Ovary (tissue), 9 donors: ENCODE data around the gene TEKT3. TPM values are rescaled to one million over a fixed set of nuclear protein-coding genes. Genes with fewer than 3 reads are reported as not detected.

Source experiments
- DNase-seq, 5 donors: peaks; one replicate each; pipeline ENCODE4 v3.0.0-alpha.2; 2019 to 2020
- H3K27ac ChIP-seq, 2 donors: fragments of 200-600 bp; one replicate each; pipeline versions ENCODE4 v1.5.1 to v1.8.0; 2019 to 2022
- H3K27me3 ChIP-seq: fragments of 200-600 bp; one replicate; pipeline ENCODE4 v1.8.0; 2022
- H3K36me3 ChIP-seq: fragments of 200-600 bp; sonication (generic); one replicate; pipeline ENCODE4 v1.5.1; 2019
- H3K4me1 ChIP-seq: one replicate; pipeline ENCODE4 v1.8.1; 2013; ENCODE audit warnings: mild to moderate bottlenecking, moderate library complexity; ENCODE audit not compliant: insufficient read depth
- H3K4me3 ChIP-seq: fragments of 200-600 bp; sonication (generic); one replicate; pipeline ENCODE4 v1.5.1; 2017
- H3K9me3 ChIP-seq, 2 donors: fragments of 200-600 bp in 1 of 2; sonication (generic) in 1 of 2; one replicate each; pipeline versions ENCODE4 v1.5.1 to v1.8.1; 2013 to 2019; ENCODE audit warnings: mild to moderate bottlenecking in 1 of 2, moderate library complexity in 1 of 2
- CTCF ChIP-seq, 3 donors: fragments of 450-650 bp in 2 of 3; fragments of 200-600 bp in 1 of 3; IDR thresholded peaks; one replicate each; pipeline versions ENCODE4 v1.5.1 to v1.8.0; 2016 to 2022; ENCODE audit warnings: antibody characterized with exemption in 3 of 3, mild to moderate bottlenecking in 1 of 3
- EP300 ChIP-seq: sonication (generic); formaldehyde crosslinking; IDR thresholded peaks from one replicate; pipeline ENCODE4 v1.6.1; 2017; ENCODE audit warnings: antibody characterized with exemption
- POLR2A ChIP-seq: fragments of 450-650 bp; IDR thresholded peaks from one replicate; pipeline ENCODE4 v1.6.1; 2017; ENCODE audit warnings: antibody characterized with exemption, mild to moderate bottlenecking, moderate library complexity
- WGBS, 3 donors: extraction: QIAGEN DNeasy Blood & Tissue Kit in 1 of 3; methylation state at CpG; one replicate each; pipeline versions ENCODE4 v1.1.5 to v1.1.7; 2013 to 2017; 5-methylcytosine and 5-hydroxymethylcytosine counted together
- intact Hi-C, 4 donors: fragments of 100-400 bp; cut with DNase I; formaldehyde crosslinking; loops; one replicate each; pipeline versions ENCODE4 v1.11.0 to v1.15.1; 2022 to 2023
- polyA plus RNA-seq, 2 donors: library from polyadenylated mRNA; stranded (reverse); fragments of 200-250 nt in 1 of 2; fragments of 350-450 nt in 1 of 2; fragmentation: Illumina TruSeq in 1 of 2; extraction: RNeasy Lipid Tissue Mini Kit (QIAGEN cat#74804) in 1 of 2; gene quantifications; one replicate each; pipeline ENCODE4 v1.2.3, GENCODE V29; 2013 to 2014
- total RNA-seq, 7 donors: library from RNA; depleted of rRNA in 2 of 7; stranded (reverse); fragments of >200 nt in 2 of 7; fragmentation: NEBNext Ultra II Directional in 3 of 7; extraction: Animal tissue kit (Norgen Biotek cat#: 25700) in 3 of 7; gene quantifications; one replicate each; pipeline versions ENCODE4 v1.1.0 to v1.2.4, GENCODE V29; 2016 to 2023
- donor health status: DM: no; HTN: no; CAD: no; lungs with moderate emphysema.
- donor health status: DM: no; HTN: no; CAD: no.
- donor health status: Bipolar disorder and iron deficiency.
- donor health status: DM: yes; HTN: yes; CAD: no.
- donor health status: DM: no; HTN: no; CAD: no.
- donor health status: DM: yes; HTN: yes; CAD: no.

The TEKT3 gene
- total and polyA plus RNA-seq, 9 donors: 0.72 to 4.0 (median 1.6) TPM

- no peak for DNase-seq
- H3K27ac ChIP-seq: no peak overlapping the region
- H3K36me3 ChIP-seq: no peaks in the 10 kb centered on the region
- WGBS, 3 donors: 55 to 71% (median 58%) methylated on average over 4 of the region's 4 CpGs
- TF ChIP-seq CTCF (IDR thresholded peaks at IDR 0.05) (no peak), POLR2A (no peak), EP300 (no peak)
- H3K9me3 ChIP-seq: no peaks in the 10 kb centered on the region
- intact Hi-C loops: loop anchor here in 1 of 4 donors (5.0 kb wide), 1 partner anchor 76 kb away; the partner anchor contains the start of gene PMP22
- H3K4me1 ChIP-seq: peaks cover 2% of the 10 kb centered on the region
- no peaks in the 10 kb centered on the region for H3K27me3 ChIP-seq
- H3K4me3 ChIP-seq: no peak overlapping the region
These were observed 2.4 kb upstream of the TEKT3 start for GRCh38 chr17:15343749-15344148.

- no peak for TF ChIP-seq CTCF (IDR thresholded peaks at IDR 0.05)
- no peak for TF ChIP-seq POLR2A
- TF ChIP-seq EP300: no peak
- no peaks in the 10 kb centered on the region for H3K36me3 ChIP-seq
- no peak for DNase-seq
These were observed 1.1 kb upstream of the TEKT3 start for GRCh38 chr17:15342460-15342859.

GRCh38 chr17:15341966-15342365 is 569 bp upstream of the TEKT3 start:
- intact Hi-C loops: loop anchor here in 1 of 4 donors (5.0 kb wide), 1 partner anchor 75 kb away; the partner anchor contains the start of gene PMP22
- no peaks in the 10 kb centered on the region for H3K9me3 ChIP-seq
- no peaks in the 10 kb centered on the region for H3K27me3 ChIP-seq
- H3K27ac ChIP-seq: no peak overlapping the region
- H3K4me3 ChIP-seq: peak overlapping the region; percentile 50
- TF ChIP-seq POLR2A (no peak), EP300 (no peak), CTCF (IDR thresholded peaks at IDR 0.05) (no peak)
- peaks cover 2% of the 10 kb centered on the region for H3K4me1 ChIP-seq
- DNase-seq: no peak
- WGBS, 3 donors: 70 to 77% (median 73%) methylated on average over 3 of the region's 3 CpGs
- no peaks in the 10 kb centered on the region for H3K36me3 ChIP-seq

More at GRCh38 chr17:15342460-15342859, 1.1 kb upstream of the TEKT3 start:
- intact Hi-C loops: loop anchor here in 1 of 4 donors (5.0 kb wide), 1 partner anchor 75 kb away; the partner anchor contains the start of gene PMP22
- H3K9me3 ChIP-seq: no peaks in the 10 kb centered on the region
- peaks cover 2% of the 10 kb centered on the region for H3K4me1 ChIP-seq
- 71 to 79% (median 72%) methylated on average over 7 of the region's 7 CpGs for WGBS, 3 donors
- no peak overlapping the region for H3K4me3 ChIP-seq
- no peaks in the 10 kb centered on the region for H3K27me3 ChIP-seq
- H3K27ac ChIP-seq: no peak overlapping the region

- Histone ChIP-seq H3K9me3 (no peaks in the 10 kb centered on the region), H3K27ac (no peak overlapping the region), H3K4me3 (peak overlapping the region; percentile 50), H3K4me1 (peaks cover 2% of the 10 kb centered on the region), H3K27me3 (no peaks in the 10 kb centered on the region), H3K36me3 (no peaks in the 10 kb centered on the region)
- TF ChIP-seq POLR2A: no peak
- no peak for TF ChIP-seq EP300
- no peak for TF ChIP-seq CTCF (IDR thresholded peaks at IDR 0.05)
- intact Hi-C loops: loop anchor here in 1 of 4 donors (5.0 kb wide), 1 partner anchor 74 kb away; the partner anchor contains the start of gene PMP22
- no peak for DNase-seq
- 3 to 6% (median 5%) methylated on average over 19 of the region's 19 CpGs for WGBS, 3 donors
These were observed 431 bp downstream of the TEKT3 start for GRCh38 chr17:15340966-15341365.
